GM12878 (cell line): Measurements from ENCODE around the gene PAQR7. TPM values are rescaled to one million over a fixed set of nuclear protein-coding genes. Genes with fewer than 3 reads are reported as not detected.

ENCODE experiments used
- BCL11A ChIP-seq: IDR thresholded peaks from 2 replicates; pipeline ENCODE4 v1.6.1; 2011; ENCODE audit warnings: low read depth, low read length
- CHD1 ChIP-seq: IDR thresholded peaks from 2 replicates; pipeline ENCODE4 v1.6.1; 2012; ENCODE audit warnings: low read depth, low read length, improper control_type of control experiment
- ESRRA ChIP-seq: IDR thresholded peaks from 2 replicates; pipeline ENCODE4 v1.6.1; 2012; ENCODE audit warnings: mild to moderate bottlenecking, low read length, improper control_type of control experiment
- JUND ChIP-seq: IDR thresholded peaks from 2 replicates; pipeline ENCODE4 v1.6.1; 2012; ENCODE audit warnings: low read depth, mild to moderate bottlenecking, low read length, improper control_type of control experiment, moderate library complexity
- MAX ChIP-seq: IDR thresholded peaks from 2 replicates; pipeline ENCODE4 v1.6.1; 2012; ENCODE audit warnings: low read depth, low read length, improper control_type of control experiment
- NKRF ChIP-seq: fragments of 450-650 bp; conservative IDR thresholded peaks from 2 replicates; pipeline ENCODE4 v1.6.1; 2017; ENCODE audit warnings: mild to moderate bottlenecking, moderate library complexity
- NR2C1 ChIP-seq: fragments of 450-650 bp; IDR thresholded peaks from 2 replicates; pipeline ENCODE4 v1.6.1; 2017; ENCODE audit warnings: antibody characterized with exemption, mild to moderate bottlenecking, moderate library complexity
- POU2F2 ChIP-seq: IDR thresholded peaks from 3 replicates; pipeline ENCODE4 v1.6.1; 2011; ENCODE audit warnings: low read depth, mild to moderate bottlenecking, low read length, borderline replicate concordance
- RAD51 ChIP-seq: fragments of 450-650 bp; IDR thresholded peaks from 2 replicates; pipeline ENCODE4 v1.6.1; 2016; ENCODE audit warnings: moderate library complexity, mild to moderate bottlenecking, inconsistent platforms
- SMAD5 ChIP-seq: IDR thresholded peaks from 2 replicates; pipeline ENCODE4 v1.6.1; 2016; ENCODE audit warnings: antibody characterized with exemption, low read depth
- STAT1 ChIP-seq: fragments of 450-650 bp; conservative IDR thresholded peaks from 2 replicates; pipeline ENCODE4 v1.6.1; 2014; ENCODE audit warnings: antibody characterized with exemption, mild to moderate bottlenecking
- SUPT20H ChIP-seq: IDR thresholded peaks from 2 replicates; pipeline ENCODE4 v1.6.1; 2011; ENCODE audit warnings: low read depth, mild to moderate bottlenecking, low read length, moderate library complexity, borderline replicate concordance; ENCODE audit not compliant: control insufficient read depth
- TARDBP ChIP-seq: IDR thresholded peaks from 2 replicates; pipeline ENCODE4 v1.6.1; 2016; ENCODE audit warnings: borderline replicate concordance
- ZNF687 ChIP-seq: fragments of 450-650 bp; IDR thresholded peaks from 2 replicates; pipeline ENCODE4 v1.6.1; 2017; ENCODE audit warnings: mild to moderate bottlenecking, moderate library complexity
- polyA plus RNA-seq, 11 experiments: library from polyadenylated mRNA; depleted of rRNA in 4 of 11; unstranded in 6 of 11; stranded (reverse) in 5 of 11; fragments of >200 nt; fragmentation: Nextera tagmentation in 4 of 11; fragmentation: Illumina TruSeq in 1 of 11; extraction: Ambion mirVana in 4 of 11; extraction: Trizol in 1 of 11; gene quantifications; 1 replicate in 1 of 11; 2 replicates in 10 of 11; pipeline versions ENCODE4 v1.2.1 to v1.2.3, GENCODE V29; 2011 to 2016; ENCODE audit warnings: inconsistent platforms in 2 of 11, missing spikeins in 2 of 11, low read depth in 1 of 11
- total RNA-seq, 4 experiments: library from RNA; depleted of rRNA in 3 of 4; stranded (reverse); fragments of >200 nt in 3 of 4; fragmentation: Illumina TruSeq in 1 of 4; extraction: Trizol in 1 of 4; gene quantifications; 2 replicates each; pipeline versions ENCODE4 v1.2.1 to v1.2.3, GENCODE V29; 2013 to 2021
- TF ChIP-seq, protein P1 (sequence below): fragments of 450-650 bp; IDR thresholded peaks from 2 replicates; pipeline ENCODE4 v1.6.1; 2018; ENCODE audit warnings: mild to moderate bottlenecking, low read depth, moderate library complexity; ENCODE audit not compliant: partially characterized antibody
- TF ChIP-seq, protein P2 (sequence below): IDR thresholded peaks from 2 replicates; pipeline ENCODE4 v1.6.1; 2011; ENCODE audit warnings: low read depth, mild to moderate bottlenecking, low read length, moderate library complexity, borderline replicate concordance; ENCODE audit errors: extremely low read depth

PAQR7 gene
- total and polyA plus RNA-seq, 10 of the 15 experiments (the other 5 are each of a cell fraction or from before 2014, with no cell fraction given), result 1.1 to 8.8 (median 5.2) TPM

DNA sequence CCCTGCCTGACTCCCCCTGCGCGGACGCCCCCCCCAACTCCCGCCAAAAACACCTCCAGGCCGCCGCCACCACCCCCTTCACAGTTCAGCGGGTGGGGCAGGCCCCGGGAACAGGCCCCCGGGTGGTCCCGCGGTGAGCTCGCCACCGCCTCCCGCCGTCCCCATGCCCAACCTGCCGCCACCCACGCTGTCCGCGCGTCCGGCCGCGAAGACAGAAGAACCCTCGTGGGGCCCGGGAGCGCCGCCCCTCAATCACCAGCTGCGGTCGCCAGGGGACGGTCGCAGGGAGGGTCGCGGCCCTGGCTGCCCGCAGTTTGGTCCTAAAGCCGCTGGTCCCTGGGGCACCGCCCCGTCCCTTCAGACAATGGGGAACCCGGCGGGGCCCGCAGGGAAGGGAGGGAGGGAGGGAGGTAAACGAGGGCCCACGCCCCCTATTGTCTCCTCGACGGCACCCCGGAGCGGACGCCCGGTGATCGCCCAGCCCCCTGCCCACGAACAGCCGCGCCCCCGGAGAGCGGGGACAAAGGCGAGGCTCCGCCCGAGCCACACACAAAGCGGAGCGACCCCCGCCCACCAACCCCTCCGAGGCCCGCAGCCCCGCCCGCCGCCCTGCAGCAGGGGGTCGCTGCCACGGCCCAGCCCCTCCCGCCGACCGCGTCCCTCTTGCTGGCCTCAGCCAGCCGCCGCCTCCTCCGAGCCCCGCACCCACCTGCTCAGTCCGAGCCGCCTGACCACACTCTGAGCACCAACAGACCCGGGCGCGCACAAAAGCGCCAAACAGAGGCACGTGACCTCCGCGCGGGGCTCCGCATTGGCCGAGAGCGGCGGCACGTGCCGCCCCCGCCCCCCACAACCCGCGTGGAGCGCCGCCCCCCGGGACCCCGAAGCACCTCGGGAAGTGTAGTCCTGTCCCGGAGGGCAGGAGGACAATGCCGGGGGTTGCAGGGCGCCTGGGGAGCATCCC lies 30.5 kb upstream of the PAQR7 start, which contains the start of gene STMN1 (continued):
- TF ChIP-seq BCL11A (no peak), RAD51 (peak; percentile 97), ZNF687 (0 out of 2 replicates have a peak, but pooled peaks have one; percentile 18), NR2C1 (peak; percentile 37; the same call in 1 of the 2 replicates), SUPT20H (no peak), JUND (no peak), SMAD5 (peak; percentile 80; the same call in 1 of the 2 replicates), POU2F2 (peak; percentile 84; the same call in 2 of the 3 replicates), CHD1 (no peak), ESRRA (0 out of 2 replicates have a peak, but pooled peaks have one; percentile 9), STAT1 (no peak), NKRF (peak; percentile 80), MAX (peak; percentile 97), TARDBP (peak; percentile 84)
- TF ChIP-seq, protein P1, sequence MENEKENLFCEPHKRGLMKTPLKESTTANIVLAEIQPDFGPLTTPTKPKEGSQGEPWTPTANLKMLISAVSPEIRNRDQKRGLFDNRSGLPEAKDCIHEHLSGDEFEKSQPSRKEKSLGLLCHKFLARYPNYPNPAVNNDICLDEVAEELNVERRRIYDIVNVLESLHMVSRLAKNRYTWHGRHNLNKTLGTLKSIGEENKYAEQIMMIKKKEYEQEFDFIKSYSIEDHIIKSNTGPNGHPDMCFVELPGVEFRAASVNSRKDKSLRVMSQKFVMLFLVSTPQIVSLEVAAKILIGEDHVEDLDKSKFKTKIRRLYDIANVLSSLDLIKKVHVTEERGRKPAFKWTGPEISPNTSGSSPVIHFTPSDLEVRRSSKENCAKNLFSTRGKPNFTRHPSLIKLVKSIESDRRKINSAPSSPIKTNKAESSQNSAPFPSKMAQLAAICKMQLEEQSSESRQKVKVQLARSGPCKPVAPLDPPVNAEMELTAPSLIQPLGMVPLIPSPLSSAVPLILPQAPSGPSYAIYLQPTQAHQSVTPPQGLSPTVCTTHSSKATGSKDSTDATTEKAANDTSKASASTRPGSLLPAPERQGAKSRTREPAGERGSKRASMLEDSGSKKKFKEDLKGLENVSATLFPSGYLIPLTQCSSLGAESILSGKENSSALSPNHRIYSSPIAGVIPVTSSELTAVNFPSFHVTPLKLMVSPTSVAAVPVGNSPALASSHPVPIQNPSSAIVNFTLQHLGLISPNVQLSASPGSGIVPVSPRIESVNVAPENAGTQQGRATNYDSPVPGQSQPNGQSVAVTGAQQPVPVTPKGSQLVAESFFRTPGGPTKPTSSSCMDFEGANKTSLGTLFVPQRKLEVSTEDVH, result peak; percentile 88
- TF ChIP-seq, protein P2, sequence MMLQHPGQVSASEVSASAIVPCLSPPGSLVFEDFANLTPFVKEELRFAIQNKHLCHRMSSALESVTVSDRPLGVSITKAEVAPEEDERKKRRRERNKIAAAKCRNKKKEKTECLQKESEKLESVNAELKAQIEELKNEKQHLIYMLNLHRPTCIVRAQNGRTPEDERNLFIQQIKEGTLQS, result peak; percentile 97
